ENCODE data around the gene ITPRID1. TPM values are rescaled to one million over a fixed set of nuclear protein-coding genes. Genes with fewer than 3 reads are reported as not detected.

Gene ITPRID1
- total and polyA plus RNA-seq, 2 of the 8 experiments (the other 6 are each of a cell fraction or from before 2014, with no cell fraction given): 0.09 to 0.47 TPM

DNA sequence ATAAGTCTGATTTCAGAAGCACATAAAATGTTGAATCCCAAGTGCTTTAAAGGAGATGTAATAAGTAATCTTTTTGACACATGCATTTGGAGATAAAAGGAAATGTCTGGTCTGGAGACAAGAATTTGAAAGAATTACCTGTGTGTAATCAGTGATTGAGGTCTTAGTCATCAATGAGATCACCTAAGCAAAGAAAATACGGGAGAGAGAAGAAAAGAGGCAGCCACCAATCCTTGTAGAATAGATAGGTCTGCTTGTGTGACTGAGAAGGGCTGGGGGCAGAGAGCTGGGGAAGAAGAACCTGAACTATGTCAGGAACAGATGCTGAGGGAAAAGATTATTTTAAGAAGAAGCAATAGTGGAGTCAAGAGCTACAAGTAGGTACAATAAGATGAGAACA, 49.3 kb upstream of the ITPRID1 start:
- Histone ChIP-seq H4K8ac (ENCODE audit: extremely low read depth, insufficient read depth, low read length) (no peak overlapping the region), H3K27me3 (replicated peaks in 1 of 4; ENCODE audit: control insufficient read depth in 3 of 4, extremely low read depth in 1 of 4, insufficient read depth in 3 of 4, low read length in 3 of 4) (peaks cover 2 to 9% (median 4%) of the 10 kb centered on the region in 4 experiments; a peak in 6 of 7 replicates), H2BK12ac (ENCODE audit: low read depth, low read length) (peak overlapping the region; percentile 99), H3K9ac (replicated peaks in 1 of 4; ENCODE audit: extremely low read depth in 1 of 4, low read depth in 3 of 4, low read length in 3 of 4) (no peak overlapping the region), H3K36me3 (ENCODE audit: control insufficient read depth in 2 of 4, insufficient read depth in 4 of 4, low read length in 3 of 4) (no peaks in the 10 kb centered on the region), H2BK15ac (ENCODE audit: low read length) (no peak overlapping the region), H3K14ac (ENCODE audit: insufficient read length) (no peak overlapping the region), H3K79me2 (ENCODE audit: control insufficient read depth in 1 of 2, insufficient read depth in 2 of 2, low read length in 2 of 2) (no peaks in the 10 kb centered on the region), H4K91ac (replicated peaks; ENCODE audit: insufficient read length, low read length) (peak overlapping the region; percentile 85), H2AK5ac (ENCODE audit: low read depth, low read length) (peak overlapping the region; percentile 89; the same call in 1 of the 2 replicates), H3K23me2 (ENCODE audit: low read depth, low read length) (no peaks in the 10 kb centered on the region), H3K79me1 (ENCODE audit: low read depth, low read length) (no peaks in the 10 kb centered on the region), H2BK20ac (ENCODE audit: low read length) (0 out of 2 replicates have a peak overlapping the region, but pooled peaks have one; percentile 25), H3K23ac (ENCODE audit: insufficient read length) (no peak overlapping the region), H3K56ac (replicated peaks; ENCODE audit: insufficient read length, low read depth, low read length) (no peak overlapping the region), H3K4ac (replicated peaks; ENCODE audit: insufficient read length, low read depth, low read length) (peak overlapping the region; percentile 21), H3K4me3 (ENCODE audit: extremely low read depth in 1 of 4, insufficient read depth in 2 of 4, low read depth in 3 of 4, low read length in 4 of 4) (no peak overlapping the region), H4K5ac (ENCODE audit: insufficient read length, low read depth, low read length) (no peak overlapping the region), H3K4me2 (ENCODE audit: insufficient read depth in 1 of 2, low read depth in 2 of 2, low read length in 2 of 2) (peak overlapping the region in 1 of 2 experiments; percentile 20; a peak in 1 of 4 replicates), H3K18ac (ENCODE audit: extremely low read depth, low read length) (0 out of 2 replicates have a peak overlapping the region, but pooled peaks have one; percentile 13), H2AFZ (ENCODE audit: low read length) (no peak overlapping the region), H3K9me3 (ENCODE audit: insufficient read depth in 2 of 2, low read depth in 1 of 2, low read length in 1 of 2) (no peaks in the 10 kb centered on the region), H3K4me1 (replicated peaks in 1 of 4; ENCODE audit: control insufficient read depth in 3 of 4, insufficient read depth in 4 of 4, low read length in 3 of 4) (peaks cover 0 to 14% (median 7%) of the 10 kb centered on the region in 4 experiments; a peak in 4 of 7 replicates), H2BK5ac (ENCODE audit: low read depth, low read length) (peak overlapping the region; percentile 66; the same call in 1 of the 2 replicates), H4K20me1 (replicated peaks in 1 of 2; ENCODE audit: control insufficient read depth in 1 of 2, insufficient read depth in 2 of 2, low read length in 2 of 2) (no peaks in the 10 kb centered on the region), H2BK120ac (replicated peaks; ENCODE audit: low read depth, low read length) (peak overlapping the region; percentile 51), H3K27ac (ENCODE audit: low read depth, low read length) (no peak overlapping the region)
- TF ChIP-seq HDAC2 (IDR thresholded peaks at IDR 0.05; ENCODE audit: borderline replicate concordance in 1 of 2, low read depth in 2 of 2, low read length in 2 of 2) (no peak), POU5F1 (IDR thresholded peaks at IDR 0.05; ENCODE audit: low read depth, low read length) (no peak)
- no peak for DNase-seq (ENCODE audit: low read depth in 1 of 2, low spot score in 2 of 2)
- FAIRE-seq: no peak
- WGBS, 2 experiments (ENCODE audit: extremely low coverage in 1 of 2, insufficient coverage in 1 of 2, insufficient read length in 1 of 2, insufficient replicate concordance in 2 of 2, low coverage in 1 of 2, low lambda C conversion rate in 2 of 2, missing lambda C conversion rate in 1 of 2): 80% methylated on average over 1 of the region's 1 CpG; no CpG with 5 or more reads in 1 of the 2 experiments
- ChIA-PET CTCF (ENCODE audit: partially characterized antibody) (interaction anchor here (0.9 to 2.9 kb wide), 6 partner anchors 9 to 168 kb away, joined by 3 to 33 read pairs (median 5); no protein-coding TSS in a partner anchor), POLR2A (ENCODE audit: partially characterized antibody) (interaction anchor here (1.3 kb wide), 1 partner anchor 13 kb away, joined by 8 read pairs; no protein-coding TSS in a partner anchor)
